ENCODE data around the gene ST3GAL3. TPM values are rescaled to one million over a fixed set of nuclear protein-coding genes. Genes with fewer than 3 reads are reported as not detected.
A peak's percentile ranks its signal among the peaks of the same experiment; 100 is the strongest.

Gene ST3GAL3
- total and polyA plus RNA-seq, 2 of the 13 experiments (the other 11 are each of a cell fraction or from before 2014, with no cell fraction given): 5.1 to 8.1 TPM

- TF ChIP-seq RORA (CRISPR knock-in tag; IDR thresholded peaks at IDR 0.05): no peak
- peak; percentile 71 for TF ChIP-seq FOXC1 (CRISPR knock-in tag; IDR thresholded peaks at IDR 0.05; ENCODE audit: borderline replicate concordance)
- TF ChIP-seq CREB1 (IDR thresholded peaks at IDR 0.05): peak; percentile 66
- peak; percentile 59; the same call in 1 of the 2 replicates for TF ChIP-seq CREB1 (CRISPR knock-in tag; IDR thresholded peaks at IDR 0.05)
- no peak for TF ChIP-seq ZNF879 (CRISPR knock-in tag; IDR thresholded peaks at IDR 0.05)
- TF ChIP-seq, protein P1, sequence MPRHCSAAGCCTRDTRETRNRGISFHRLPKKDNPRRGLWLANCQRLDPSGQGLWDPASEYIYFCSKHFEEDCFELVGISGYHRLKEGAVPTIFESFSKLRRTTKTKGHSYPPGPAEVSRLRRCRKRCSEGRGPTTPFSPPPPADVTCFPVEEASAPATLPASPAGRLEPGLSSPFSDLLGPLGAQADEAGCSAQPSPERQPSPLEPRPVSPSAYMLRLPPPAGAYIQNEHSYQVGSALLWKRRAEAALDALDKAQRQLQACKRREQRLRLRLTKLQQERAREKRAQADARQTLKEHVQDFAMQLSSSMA (CRISPR knock-in tag; IDR thresholded peaks at IDR 0.05): peak; percentile 79; the same call in 1 of the 2 replicates
- TF ChIP-seq ZNF691 (CRISPR knock-in tag; IDR thresholded peaks at IDR 0.05; ENCODE audit: borderline replicate concordance, low read depth): no peak; the same call in 1 of the 2 replicates
- peak; percentile 94 for TF ChIP-seq TFDP1 (CRISPR knock-in tag; IDR thresholded peaks at IDR 0.05; ENCODE audit: borderline replicate concordance)
- 0 out of 2 replicates have a peak, but pooled peaks have one; percentile 75 for TF ChIP-seq ZNF337 (CRISPR knock-in tag; IDR thresholded peaks at IDR 0.05; ENCODE audit: borderline replicate concordance, low read depth)
- TF ChIP-seq ZNF572 (CRISPR knock-in tag; IDR thresholded peaks at IDR 0.05): peak; percentile 96
- peak; percentile 36; the same call in 1 of the 2 replicates for TF ChIP-seq KDM6A (CRISPR knock-in tag; IDR thresholded peaks at IDR 0.05; ENCODE audit: low read depth)
- peak; percentile 22; the same call in 1 of the 2 replicates for TF ChIP-seq ZNF30 (CRISPR knock-in tag; IDR thresholded peaks at IDR 0.05)
- no peak for TF ChIP-seq MTA3 (CRISPR knock-in tag; IDR thresholded peaks at IDR 0.05)
- TF ChIP-seq HNF4G (IDR thresholded peaks at IDR 0.05; ENCODE audit: borderline replicate concordance, low read depth, low read length): no peak
- no peak for TF ChIP-seq HNF4G (CRISPR knock-in tag; IDR thresholded peaks at IDR 0.05; ENCODE audit: borderline replicate concordance, low read depth)
- TF ChIP-seq EED (CRISPR knock-in tag; IDR thresholded peaks at IDR 0.05): peak; percentile 91; the same call in 1 of the 2 replicates
- TF ChIP-seq ZIK1 (CRISPR knock-in tag; IDR thresholded peaks at IDR 0.05; ENCODE audit: borderline replicate concordance, low read depth): peak; percentile 46; the same call in 1 of the 2 replicates
- TF ChIP-seq, protein P2, sequence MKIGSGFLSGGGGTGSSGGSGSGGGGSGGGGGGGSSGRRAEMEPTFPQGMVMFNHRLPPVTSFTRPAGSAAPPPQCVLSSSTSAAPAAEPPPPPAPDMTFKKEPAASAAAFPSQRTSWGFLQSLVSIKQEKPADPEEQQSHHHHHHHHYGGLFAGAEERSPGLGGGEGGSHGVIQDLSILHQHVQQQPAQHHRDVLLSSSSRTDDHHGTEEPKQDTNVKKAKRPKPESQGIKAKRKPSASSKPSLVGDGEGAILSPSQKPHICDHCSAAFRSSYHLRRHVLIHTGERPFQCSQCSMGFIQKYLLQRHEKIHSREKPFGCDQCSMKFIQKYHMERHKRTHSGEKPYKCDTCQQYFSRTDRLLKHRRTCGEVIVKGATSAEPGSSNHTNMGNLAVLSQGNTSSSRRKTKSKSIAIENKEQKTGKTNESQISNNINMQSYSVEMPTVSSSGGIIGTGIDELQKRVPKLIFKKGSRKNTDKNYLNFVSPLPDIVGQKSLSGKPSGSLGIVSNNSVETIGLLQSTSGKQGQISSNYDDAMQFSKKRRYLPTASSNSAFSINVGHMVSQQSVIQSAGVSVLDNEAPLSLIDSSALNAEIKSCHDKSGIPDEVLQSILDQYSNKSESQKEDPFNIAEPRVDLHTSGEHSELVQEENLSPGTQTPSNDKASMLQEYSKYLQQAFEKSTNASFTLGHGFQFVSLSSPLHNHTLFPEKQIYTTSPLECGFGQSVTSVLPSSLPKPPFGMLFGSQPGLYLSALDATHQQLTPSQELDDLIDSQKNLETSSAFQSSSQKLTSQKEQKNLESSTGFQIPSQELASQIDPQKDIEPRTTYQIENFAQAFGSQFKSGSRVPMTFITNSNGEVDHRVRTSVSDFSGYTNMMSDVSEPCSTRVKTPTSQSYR (CRISPR knock-in tag; IDR thresholded peaks at IDR 0.05; ENCODE audit: borderline replicate concordance): peak; percentile 6; the same call in 1 of the 2 replicates
- TF ChIP-seq GLI4 (CRISPR knock-in tag; IDR thresholded peaks at IDR 0.05; ENCODE audit: borderline replicate concordance): no peak; the same call in 1 of the 2 replicates
- TF ChIP-seq ZNF713 (CRISPR knock-in tag; IDR thresholded peaks at IDR 0.05): 0 out of 2 replicates have a peak, but pooled peaks have one; percentile 52
- TF ChIP-seq, protein P3, sequence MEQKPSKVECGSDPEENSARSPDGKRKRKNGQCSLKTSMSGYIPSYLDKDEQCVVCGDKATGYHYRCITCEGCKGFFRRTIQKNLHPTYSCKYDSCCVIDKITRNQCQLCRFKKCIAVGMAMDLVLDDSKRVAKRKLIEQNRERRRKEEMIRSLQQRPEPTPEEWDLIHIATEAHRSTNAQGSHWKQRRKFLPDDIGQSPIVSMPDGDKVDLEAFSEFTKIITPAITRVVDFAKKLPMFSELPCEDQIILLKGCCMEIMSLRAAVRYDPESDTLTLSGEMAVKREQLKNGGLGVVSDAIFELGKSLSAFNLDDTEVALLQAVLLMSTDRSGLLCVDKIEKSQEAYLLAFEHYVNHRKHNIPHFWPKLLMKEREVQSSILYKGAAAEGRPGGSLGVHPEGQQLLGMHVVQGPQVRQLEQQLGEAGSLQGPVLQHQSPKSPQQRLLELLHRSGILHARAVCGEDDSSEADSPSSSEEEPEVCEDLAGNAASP (CRISPR knock-in tag; IDR thresholded peaks at IDR 0.05; ENCODE audit: borderline replicate concordance): peak; percentile 62
- peak; percentile 85; the same call in 1 of the 2 replicates for TF ChIP-seq ZNF160 (CRISPR knock-in tag; IDR thresholded peaks at IDR 0.05)
These were observed 239.1 kb downstream of the ST3GAL3 start, which contains the start of gene IPO13 (continued) for GRCh38 chr1:43946236-43947060.

Measured in HepG2 (cell line).